Measurements from ENCODE around the gene PACRG.
"Not testable (repeated sequence)": the region's sequence is repeated elsewhere in the genome, so short reads cannot be mapped to it uniquely, and the experiment has no call there.

The PACRG gene

GRCh38 chr6:162957062-162957461, 229.3 kb downstream of the PACRG start:
- no peaks in the 10 kb centered on the region for H3K4me1 Mint-ChIP-seq
- H3K4me3 Mint-ChIP-seq, result no peak overlapping the region
- H3K9me3 Mint-ChIP-seq, result peaks cover 13% of the 10 kb centered on the region
- no peak overlapping the region for H3K27ac Mint-ChIP-seq
- ATAC-seq (no peak), DNase-seq (ENCODE audit: low spot score in 2 of 2) (no peak)
- H3K36me3 Mint-ChIP-seq, result no peaks in the 10 kb centered on the region

GRCh38 chr6:162960679-162961457, 233.1 kb downstream of the PACRG start:
- no peak for ATAC-seq
- Mint-ChIP-seq H3K27ac (no peak overlapping the region), H3K9me3 (peaks cover 15% of the 10 kb centered on the region), H3K4me1 (no peaks in the 10 kb centered on the region), H3K36me3 (no peaks in the 10 kb centered on the region), H3K4me3 (no peak overlapping the region)
- no peak for DNase-seq (ENCODE audit: low spot score in 2 of 2)

- peaks cover 15% of the 10 kb centered on the region for H3K9me3 Mint-ChIP-seq
Observed at GRCh38 chr6:162962093-162962492, 234.3 kb downstream of the PACRG start.

GRCh38 chr6:162963861-162964260, 236.1 kb downstream of the PACRG start:
- Mint-ChIP-seq H3K9me3 (peaks cover 15% of the 10 kb centered on the region), H3K36me3 (no peaks in the 10 kb centered on the region), H3K4me3 (no peak overlapping the region), H3K4me1 (no peaks in the 10 kb centered on the region), H3K27ac (no peak overlapping the region)
- DNase-seq (ENCODE audit: low spot score in 2 of 2) (no peak), ATAC-seq (no peak)

More at GRCh38 chr6:162962093-162962492, 234.3 kb downstream of the PACRG start:
- DNase-seq (ENCODE audit: low spot score in 2 of 2) (no peak), ATAC-seq (no peak)
- H3K36me3 Mint-ChIP-seq, result no peaks in the 10 kb centered on the region
- H3K27ac Mint-ChIP-seq, result no peak overlapping the region
- no peaks in the 10 kb centered on the region for H3K4me1 Mint-ChIP-seq
- H3K4me3 Mint-ChIP-seq, result no peak overlapping the region

- Mint-ChIP-seq H3K27ac (no peak overlapping the region), H3K36me3 (no peaks in the 10 kb centered on the region), H3K4me1 (no peaks in the 10 kb centered on the region), H3K4me3 (no peak overlapping the region), H3K9me3 (peaks cover 11% of the 10 kb centered on the region)
- ATAC-seq (no peak), DNase-seq (ENCODE audit: low spot score in 2 of 2) (no peak)
Observed at GRCh38 chr6:162964488-162965140, 236.8 kb downstream of the PACRG start.

- Mint-ChIP-seq H3K27ac (no peak overlapping the region), H3K4me1 (no peaks in the 10 kb centered on the region), H3K36me3 (no peaks in the 10 kb centered on the region), H3K4me3 (no peak overlapping the region), H3K9me3 (peaks cover 13% of the 10 kb centered on the region)
- no peak for DNase-seq (ENCODE audit: low spot score in 2 of 2)
- ATAC-seq, result no peak
Observed at GRCh38 chr6:162965366-162965765, 237.6 kb downstream of the PACRG start.

GRCh38 chr6:162970246-162970645, 242.5 kb downstream of the PACRG start:
- Mint-ChIP-seq H3K36me3 (no peaks in the 10 kb centered on the region), H3K4me3 (no peak overlapping the region), H3K9me3 (peaks cover 9% of the 10 kb centered on the region), H3K4me1 (no peaks in the 10 kb centered on the region), H3K27ac (no peak overlapping the region)
- DNase-seq (ENCODE audit: low spot score in 2 of 2) (no peak), ATAC-seq (no peak)

GRCh38 chr6:162971356-162971755, 243.6 kb downstream of the PACRG start:
- Mint-ChIP-seq H3K27ac (no peak overlapping the region), H3K9me3 (peaks cover 4% of the 10 kb centered on the region), H3K4me3 (no peak overlapping the region), H3K4me1 (no peaks in the 10 kb centered on the region), H3K36me3 (no peaks in the 10 kb centered on the region)
- ATAC-seq (no peak), DNase-seq (ENCODE audit: low spot score in 2 of 2) (no peak)

GRCh38 chr6:162973151-162973872, 245.5 kb downstream of the PACRG start:
- no peak overlapping the region for H3K27ac Mint-ChIP-seq
- ATAC-seq, result no peak
- no peak for DNase-seq (ENCODE audit: low spot score in 2 of 2)
- peaks cover 4% of the 10 kb centered on the region for H3K9me3 Mint-ChIP-seq
- no peaks in the 10 kb centered on the region for H3K36me3 Mint-ChIP-seq
- H3K4me3 Mint-ChIP-seq, result no peak overlapping the region
- H3K4me1 Mint-ChIP-seq, result no peaks in the 10 kb centered on the region

GRCh38 chr6:162973980-162974379, 246.2 kb downstream of the PACRG start:
- no peaks in the 10 kb centered on the region for H3K4me1 Mint-ChIP-seq
- H3K36me3 Mint-ChIP-seq, result no peaks in the 10 kb centered on the region
- no peak overlapping the region for H3K27ac Mint-ChIP-seq
- ATAC-seq (no peak), DNase-seq (ENCODE audit: low spot score in 2 of 2) (no peak)
- H3K9me3 Mint-ChIP-seq, result peaks cover 4% of the 10 kb centered on the region
- no peak overlapping the region for H3K4me3 Mint-ChIP-seq

- Mint-ChIP-seq H3K4me1 (no peaks in the 10 kb centered on the region), H3K9me3 (peaks cover 1% of the 10 kb centered on the region), H3K4me3 (no peak overlapping the region), H3K36me3 (no peaks in the 10 kb centered on the region), H3K27ac (no peak overlapping the region)
- no peak for ATAC-seq
- no peak for DNase-seq (ENCODE audit: low spot score in 2 of 2)
Observed at GRCh38 chr6:162974685-162975084, 246.9 kb downstream of the PACRG start.

- Mint-ChIP-seq H3K9me3 (no peaks in the 10 kb centered on the region), H3K4me3 (no peak overlapping the region), H3K36me3 (no peaks in the 10 kb centered on the region), H3K4me1 (no peaks in the 10 kb centered on the region), H3K27ac (no peak overlapping the region)
- DNase-seq (ENCODE audit: low spot score in 2 of 2), result no peak
- ATAC-seq, result no peak
Observed at GRCh38 chr6:162976141-162976540, 248.4 kb downstream of the PACRG start.

GRCh38 chr6:162983234-162983633, 255.5 kb downstream of the PACRG start:
- H3K4me1 Mint-ChIP-seq; H3K4me3 Mint-ChIP-seq; ATAC-seq; H3K27ac Mint-ChIP-seq; H3K36me3 Mint-ChIP-seq; DNase-seq (ENCODE audit: low spot score in 2 of 2): not testable (repeated sequence)
- H3K9me3 Mint-ChIP-seq, result peaks cover 12% of the 10 kb centered on the region

- Mint-ChIP-seq H3K36me3 (no peaks in the 10 kb centered on the region), H3K27ac (no peak overlapping the region), H3K4me3 (no peak overlapping the region), H3K4me1 (no peaks in the 10 kb centered on the region), H3K9me3 (peaks cover 9% of the 10 kb centered on the region)
- no peak for DNase-seq (ENCODE audit: low spot score in 2 of 2)
- ATAC-seq, result no peak
Observed at GRCh38 chr6:162998777-162999176, 271.0 kb downstream of the PACRG start.

GRCh38 chr6:162999575-163000285, 272.0 kb downstream of the PACRG start:
- Mint-ChIP-seq H3K4me1 (no peaks in the 10 kb centered on the region), H3K4me3 (no peak overlapping the region), H3K36me3 (no peaks in the 10 kb centered on the region), H3K9me3 (peaks cover 12% of the 10 kb centered on the region), H3K27ac (no peak overlapping the region)
- DNase-seq (ENCODE audit: low spot score in 2 of 2) (no peak), ATAC-seq (no peak)
